HFF-Myc (cell line): Measurements from ENCODE around the gene KIAA0408.
A peak's percentile ranks its signal among the peaks of the same experiment; 100 is the strongest.

Experiments used
- DNase-seq: peaks from one replicate; pipeline ENCODE4 v3.0.0-alpha.2; 2011; ENCODE audit warnings: low read depth; ENCODE audit errors: extremely low read depth
- H3K4me3 ChIP-seq: replicated peaks from 2 replicates; pipeline ENCODE4 v1.5.1; 2011; ENCODE audit warnings: low read depth, mild to moderate bottlenecking, control low read depth, low read length
- TF ChIP-seq, protein P1 (sequence below): IDR thresholded peaks from 2 replicates; pipeline ENCODE4 v1.5.1; 2012; ENCODE audit warnings: mild to moderate bottlenecking, low read depth, low read length, control low read depth; ENCODE audit errors: missing control alignments

KIAA0408 gene

DNA sequence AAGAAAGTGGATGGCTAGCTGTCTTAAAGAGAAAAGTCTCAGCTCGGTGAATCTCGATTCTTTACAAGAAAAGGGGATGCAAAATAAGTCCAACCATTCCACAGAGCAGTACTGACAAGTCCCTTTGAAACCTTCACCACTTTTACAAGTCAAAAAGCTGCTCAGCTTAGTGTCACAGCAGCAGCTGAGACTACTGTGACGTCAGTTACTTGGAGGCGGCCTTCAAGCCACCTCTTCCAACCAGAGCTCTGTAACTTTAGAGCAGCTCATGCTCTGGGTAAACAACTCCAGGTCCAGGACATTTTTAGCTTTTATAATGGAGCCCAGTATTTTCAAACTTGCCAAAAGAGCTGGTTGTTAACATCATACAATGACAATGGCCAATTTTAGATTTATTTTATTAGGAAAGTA, at the start of gene KIAA0408:
Gene KIAA0408, minus strand, starts transcription at position 159 of the 411 bp plus-strand sequence. CDS start 5,408 bp downstream, outside the sequence.
- no peak for DNase-seq
- H3K4me3 ChIP-seq: 0 out of 2 replicates have a peak within 1 kb of the TSS, but pooled peaks have one; percentile 4
- TF ChIP-seq, protein P1, sequence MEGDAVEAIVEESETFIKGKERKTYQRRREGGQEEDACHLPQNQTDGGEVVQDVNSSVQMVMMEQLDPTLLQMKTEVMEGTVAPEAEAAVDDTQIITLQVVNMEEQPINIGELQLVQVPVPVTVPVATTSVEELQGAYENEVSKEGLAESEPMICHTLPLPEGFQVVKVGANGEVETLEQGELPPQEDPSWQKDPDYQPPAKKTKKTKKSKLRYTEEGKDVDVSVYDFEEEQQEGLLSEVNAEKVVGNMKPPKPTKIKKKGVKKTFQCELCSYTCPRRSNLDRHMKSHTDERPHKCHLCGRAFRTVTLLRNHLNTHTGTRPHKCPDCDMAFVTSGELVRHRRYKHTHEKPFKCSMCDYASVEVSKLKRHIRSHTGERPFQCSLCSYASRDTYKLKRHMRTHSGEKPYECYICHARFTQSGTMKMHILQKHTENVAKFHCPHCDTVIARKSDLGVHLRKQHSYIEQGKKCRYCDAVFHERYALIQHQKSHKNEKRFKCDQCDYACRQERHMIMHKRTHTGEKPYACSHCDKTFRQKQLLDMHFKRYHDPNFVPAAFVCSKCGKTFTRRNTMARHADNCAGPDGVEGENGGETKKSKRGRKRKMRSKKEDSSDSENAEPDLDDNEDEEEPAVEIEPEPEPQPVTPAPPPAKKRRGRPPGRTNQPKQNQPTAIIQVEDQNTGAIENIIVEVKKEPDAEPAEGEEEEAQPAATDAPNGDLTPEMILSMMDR: no peak

DNA sequence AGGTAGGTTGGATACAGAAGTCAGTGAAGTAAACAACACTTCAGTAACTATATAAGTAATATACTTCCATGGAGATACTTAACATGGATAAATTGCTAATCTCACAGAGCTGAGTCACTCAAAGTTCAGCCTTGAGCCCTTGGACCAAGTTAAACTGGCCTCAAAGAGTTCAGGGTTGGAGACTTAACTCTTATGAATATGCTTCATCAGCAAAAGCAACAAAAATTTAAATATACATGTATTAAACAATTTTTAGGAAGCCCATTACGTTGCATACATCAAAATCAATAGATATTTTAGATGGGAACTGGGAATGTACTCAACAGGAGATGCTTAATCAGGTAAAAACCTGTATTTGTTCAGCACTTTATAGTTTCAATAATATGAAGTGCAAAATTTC, 47.7 kb upstream of the KIAA0408 start:
- no peak overlapping the region for H3K4me3 ChIP-seq
- DNase-seq: no peak
- TF ChIP-seq, protein P1: no peak

DNA sequence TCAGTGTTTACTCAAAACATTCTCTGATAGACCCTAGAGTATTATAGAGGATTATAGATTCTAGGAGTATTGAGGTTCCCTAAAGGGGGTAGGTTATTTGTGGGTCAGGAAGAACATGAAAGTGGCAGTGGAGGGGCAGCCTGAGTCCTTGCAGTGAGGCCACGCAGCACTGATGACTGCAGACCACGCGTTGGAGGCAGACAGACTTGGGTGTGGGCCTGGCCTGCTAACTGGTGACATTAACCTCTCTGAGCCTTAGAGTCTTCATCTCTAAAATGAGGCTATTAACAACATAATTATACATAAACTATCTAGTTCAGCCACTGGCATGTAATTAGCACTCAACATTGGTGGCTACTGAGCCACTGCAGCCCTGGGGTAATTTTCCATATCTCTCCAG, 43.8 kb upstream of the KIAA0408 start:
- TF ChIP-seq, protein P1: no peak
- no peak overlapping the region for H3K4me3 ChIP-seq
- no peak for DNase-seq

DNA sequence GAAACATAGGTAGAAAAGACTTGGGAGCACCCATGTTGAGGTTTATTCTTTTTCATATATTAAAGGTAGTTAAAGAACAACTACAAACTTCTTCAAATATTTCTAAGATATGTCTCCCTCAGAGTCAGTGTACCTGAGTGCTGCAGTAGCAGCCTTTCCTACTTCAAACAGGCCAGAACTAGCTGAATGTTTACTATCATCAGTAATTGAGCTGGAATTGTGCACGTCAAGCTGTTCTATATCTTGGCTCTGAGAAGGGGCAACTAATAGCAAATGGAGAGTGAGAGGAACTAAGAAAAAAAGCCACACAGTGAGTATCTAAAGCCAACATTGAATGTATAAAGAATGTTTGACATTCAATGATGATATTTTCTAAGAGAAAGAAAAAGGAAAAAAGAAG, 38.2 kb upstream of the KIAA0408 start:
- TF ChIP-seq, protein P1: no peak

DNA sequence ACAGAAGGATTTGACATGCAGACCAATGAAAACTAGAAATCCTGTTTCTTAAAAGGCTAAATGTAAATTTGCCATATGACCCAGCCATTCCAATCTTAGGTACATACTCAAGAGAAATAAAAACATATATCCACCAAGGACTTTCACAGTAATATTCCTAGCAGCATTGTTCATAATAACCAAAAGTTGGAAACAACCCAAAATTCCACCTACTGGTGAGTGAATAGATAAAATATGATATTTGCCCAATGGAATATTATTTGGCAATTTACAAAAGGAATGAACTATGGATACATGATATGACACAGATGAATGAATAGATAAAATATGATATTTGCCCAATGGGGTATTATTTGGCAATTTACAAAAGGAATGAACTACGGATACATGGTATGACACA, 37.3 kb upstream of the KIAA0408 start:
- no peak for DNase-seq
- no peak overlapping the region for H3K4me3 ChIP-seq
- TF ChIP-seq, protein P1: no peak

More for the DNA sequence above, 38.2 kb upstream of the KIAA0408 start:
- DNase-seq: no peak
- H3K4me3 ChIP-seq: no peak overlapping the region

DNA sequence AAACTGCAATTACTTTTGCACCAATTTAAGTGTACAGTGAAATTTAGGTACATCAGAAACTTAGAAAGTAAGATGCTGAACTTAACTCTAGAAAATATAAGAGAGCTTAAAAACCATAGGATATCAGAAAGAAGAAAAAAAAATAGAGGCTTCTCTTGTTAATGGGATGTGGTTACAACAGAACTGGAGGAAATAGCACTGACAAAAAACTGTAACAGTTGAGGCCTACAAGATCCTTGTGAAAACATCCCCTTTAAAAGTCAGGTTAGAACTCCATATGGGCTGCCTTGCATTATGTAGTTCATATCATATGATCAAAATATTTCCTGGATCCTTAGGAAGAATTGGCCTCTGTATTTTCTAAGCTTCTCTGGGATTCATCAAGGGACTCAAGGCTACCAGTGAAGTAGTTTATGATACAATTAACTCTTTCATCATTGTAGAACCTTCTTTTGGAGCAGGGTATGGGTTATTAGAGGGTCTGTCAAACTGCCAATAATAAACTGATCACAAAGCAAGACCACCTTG, 35.1 kb upstream of the KIAA0408 start:
- H3K4me3 ChIP-seq: no peak overlapping the region
- TF ChIP-seq, protein P1: no peak
- no peak for DNase-seq

DNA sequence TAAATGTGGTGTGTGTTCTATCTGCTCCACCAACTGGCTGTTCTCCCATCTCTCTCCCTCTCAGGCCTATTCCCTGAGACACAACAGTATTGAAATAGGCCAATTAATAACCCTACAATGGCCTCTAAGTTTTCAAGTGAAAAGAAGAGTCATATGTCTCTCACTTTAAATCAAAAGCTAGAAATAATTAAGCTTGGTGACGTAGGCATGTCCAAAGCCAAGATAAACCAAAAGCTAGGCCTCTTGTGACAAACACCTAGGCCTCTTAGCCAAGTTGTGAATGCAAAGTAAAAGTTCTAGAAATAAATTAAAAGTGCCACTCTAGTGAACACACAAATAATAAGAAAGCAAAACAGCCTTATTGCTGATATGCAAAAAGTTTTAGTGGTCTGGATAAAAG, 30.1 kb upstream of the KIAA0408 start:
- TF ChIP-seq, protein P1: no peak
- no peak for DNase-seq
- no peak overlapping the region for H3K4me3 ChIP-seq
